Nasal cavity respiratory epithelium epithelial cell of viscerocranial mucosa (primary cell): Measurements from ENCODE around the gene DERL3. TPM values are rescaled to one million over a fixed set of nuclear protein-coding genes. Genes with fewer than 3 reads are reported as not detected.

Source experiments
- total RNA-seq: library from RNA; depleted of rRNA; stranded (reverse); fragments of >200 nt; gene quantifications from 2 replicates; pipeline ENCODE4 v1.2.3, GENCODE V29; 2014

Gene DERL3
- under 0.01 and 0.07 TPM in 2 replicates for total RNA-seq

GRCh38 chr22:23838681-23839468, at the start of gene DERL3:
DERL3 (minus strand) TSS chr22:23839006; CDS start chr22:23838987, 19 bp downstream.

GRCh38 chr22:23857606-23858483, 19.0 kb upstream of the DERL3 start, which contains the start of gene SLC2A11:
SLC2A11 (plus strand) TSS chr22:23857875; CDS start chr22:23858000, 125 bp downstream.

GRCh38 chr22:23786752-23787599, 51.8 kb downstream of the DERL3 start, which contains the start of gene SMARCB1:
SMARCB1 (plus strand) TSS chr22:23786966; CDS start chr22:23787170, 204 bp downstream.

Other genes with a start within 250 kb of the DERL3 start
- gene DRICH1, start 206.7 kb downstream of the DERL3 start, total RNA-seq: 0.43 TPM in 1 of 2 replicates, not detected in the other
- not detected in 2 replicates for gene RGL4, start 148.0 kb downstream of the DERL3 start, total RNA-seq
- 1.7 and 2.9 TPM in 2 replicates for gene ZNF70, start 87.9 kb downstream of the DERL3 start, total RNA-seq
- not detected in 2 replicates for gene VPREB3, start 84.6 kb downstream of the DERL3 start, total RNA-seq
- not detected in 2 replicates for gene C22orf15, start 76.0 kb downstream of the DERL3 start, total RNA-seq
- gene CHCHD10, start 71.0 kb downstream of the DERL3 start, total RNA-seq: 10.6 and 29.6 TPM in 2 replicates
- 0.34 and 0.93 TPM in 2 replicates for gene MMP11, start 66.2 kb downstream of the DERL3 start, total RNA-seq
- 30.4 and 39.5 TPM in 2 replicates for gene SMARCB1, start 52.0 kb downstream of the DERL3 start, total RNA-seq
- gene SLC2A11, start 18.9 kb upstream of the DERL3 start, total RNA-seq: 6.2 and 10.0 TPM in 2 replicates
- 210 and 212 TPM in 2 replicates for gene MIF, start 55.4 kb upstream of the DERL3 start, total RNA-seq
- 0.21 and 0.34 TPM in 2 replicates for gene GSTT2B, start 122.2 kb upstream of the DERL3 start, total RNA-seq
- 0.28 and 1.7 TPM in 2 replicates for gene DDTL, start 127.9 kb upstream of the DERL3 start, total RNA-seq
- gene DDT, start 135.4 kb upstream of the DERL3 start, total RNA-seq: 53.7 and 68.4 TPM in 2 replicates
- not detected in 2 replicates for gene GSTT2, start 141.1 kb upstream of the DERL3 start, total RNA-seq
- gene GSTT4, start 166.4 kb upstream of the DERL3 start, total RNA-seq: not detected in 2 replicates
- 21.2 and 54.3 TPM in 2 replicates for gene CABIN1, start 172.3 kb upstream of the DERL3 start, total RNA-seq